Activated CD8-positive, alpha-beta memory T cell treated with anti-CD3 and anti-CD28 coated beads, Interleukin-2, amount 10 ng/mL, durations not matched to agents 7 days and 5 days (primary cell): ENCODE results near the gene NEUROD6. TPM values are rescaled to one million over a fixed set of nuclear protein-coding genes. Genes with fewer than 3 reads are reported as not detected.

Experiments
- ATAC-seq: fragments of 150-1000 bp; cut with Tn5 transposase; one replicate; pipeline ENCODE4 v1.10.0; 2021; ENCODE audit warnings: moderate library complexity
- CTCF ChIA-PET: fragments of 350-600 bp; sonication (Branson Sonifier 250); formaldehyde crosslinking; loops from one replicate; lab custom pipeline; 2021; ENCODE audit warnings: antibody characterized with exemption; lab: Charles Lee
- DNase-seq: peaks from one replicate; pipeline ENCODE4 v3.0.0-alpha.2; 2020
- H3K27ac Mint-ChIP-seq: one replicate; pipeline ENCODE4 v1.8.0; 2021; ENCODE audit warnings: mild to moderate bottlenecking, mixed read lengths
- H3K27me3 Mint-ChIP-seq: one replicate; pipeline ENCODE4 v1.8.0; 2021; ENCODE audit warnings: mixed read lengths
- H3K36me3 Mint-ChIP-seq: one replicate; pipeline ENCODE4 v1.8.0; 2021; ENCODE audit warnings: mild to moderate bottlenecking, mixed read lengths
- H3K4me1 Mint-ChIP-seq: one replicate; pipeline ENCODE4 v1.8.0; 2021; ENCODE audit warnings: mixed read lengths
- H3K4me3 Mint-ChIP-seq: one replicate; pipeline ENCODE4 v1.8.0; 2021; ENCODE audit warnings: mild to moderate bottlenecking, moderate library complexity, mixed read lengths
- H3K9me3 Mint-ChIP-seq: one replicate; pipeline ENCODE4 v1.8.0; 2022; ENCODE audit warnings: low read depth, mixed read lengths
- total RNA-seq, 2 experiments: library from RNA; stranded (reverse); gene quantifications; one replicate each; pipeline ENCODE4 v1.2.3, GENCODE V29; 2021

NEUROD6 gene
- total RNA-seq, 2 experiments from 2014 or later = not detected

GRCh38 chr7:31343516-31344305 is 3.2 kb upstream of the NEUROD6 start:
- Mint-ChIP-seq H3K9me3 (no peaks in the 10 kb centered on the region), H3K27ac (no peak overlapping the region), H3K4me3 (no peak overlapping the region), H3K27me3 (peaks cover 2% of the 10 kb centered on the region), H3K4me1 (no peaks in the 10 kb centered on the region), H3K36me3 (no peaks in the 10 kb centered on the region)
- no peak for DNase-seq
- CTCF ChIA-PET = no interaction called here
- ATAC-seq = no peak

GRCh38 chr7:31341141-31341540 is 615 bp upstream of the NEUROD6 start:
- Mint-ChIP-seq H3K4me1 (no peaks in the 10 kb centered on the region), H3K4me3 (no peak overlapping the region), H3K36me3 (no peaks in the 10 kb centered on the region), H3K27me3 (peaks cover 9% of the 10 kb centered on the region), H3K27ac (no peak overlapping the region), H3K9me3 (no peaks in the 10 kb centered on the region)
- ATAC-seq (no peak), DNase-seq (no peak)
- CTCF ChIA-PET = no interaction called here

- H3K27ac Mint-ChIP-seq = no peak overlapping the region
- no peak overlapping the region for H3K4me3 Mint-ChIP-seq
- H3K27me3 Mint-ChIP-seq = peaks cover 15% of the 10 kb centered on the region
- no peak for ATAC-seq
- CTCF ChIA-PET = no interaction called here
- no peaks in the 10 kb centered on the region for H3K4me1 Mint-ChIP-seq
- H3K9me3 Mint-ChIP-seq = no peaks in the 10 kb centered on the region
- H3K36me3 Mint-ChIP-seq = no peaks in the 10 kb centered on the region
- no peak for DNase-seq
Observed at GRCh38 chr7:31340051-31340450, 475 bp downstream of the NEUROD6 start.

DNA sequence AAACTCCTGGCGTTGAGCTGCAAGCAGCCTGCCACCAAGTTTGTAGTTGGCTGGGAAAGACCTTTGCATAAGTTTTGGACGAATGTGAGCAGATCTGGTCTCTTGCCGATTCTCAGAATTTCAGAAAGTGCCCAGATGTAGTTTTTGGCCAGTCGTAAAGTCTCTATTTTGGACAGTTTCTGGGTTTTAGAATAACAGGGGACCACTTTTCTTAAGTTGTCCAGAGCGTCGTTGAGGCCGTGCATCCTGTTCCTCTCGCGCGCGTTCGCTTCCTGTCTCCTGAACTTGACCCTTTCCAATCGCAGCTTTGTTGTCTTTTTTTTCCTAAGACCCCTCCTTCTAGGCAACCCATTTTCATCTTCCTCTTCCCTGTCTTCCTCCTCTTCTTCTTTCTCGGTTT is 1.8 kb downstream of the NEUROD6 start:
- Mint-ChIP-seq H3K27me3 (peaks cover 16% of the 10 kb centered on the region), H3K4me3 (no peak overlapping the region), H3K27ac (no peak overlapping the region), H3K9me3 (no peaks in the 10 kb centered on the region), H3K4me1 (no peaks in the 10 kb centered on the region), H3K36me3 (no peaks in the 10 kb centered on the region)
- CTCF ChIA-PET = no interaction called here
- DNase-seq (no peak), ATAC-seq (no peak)

DNA sequence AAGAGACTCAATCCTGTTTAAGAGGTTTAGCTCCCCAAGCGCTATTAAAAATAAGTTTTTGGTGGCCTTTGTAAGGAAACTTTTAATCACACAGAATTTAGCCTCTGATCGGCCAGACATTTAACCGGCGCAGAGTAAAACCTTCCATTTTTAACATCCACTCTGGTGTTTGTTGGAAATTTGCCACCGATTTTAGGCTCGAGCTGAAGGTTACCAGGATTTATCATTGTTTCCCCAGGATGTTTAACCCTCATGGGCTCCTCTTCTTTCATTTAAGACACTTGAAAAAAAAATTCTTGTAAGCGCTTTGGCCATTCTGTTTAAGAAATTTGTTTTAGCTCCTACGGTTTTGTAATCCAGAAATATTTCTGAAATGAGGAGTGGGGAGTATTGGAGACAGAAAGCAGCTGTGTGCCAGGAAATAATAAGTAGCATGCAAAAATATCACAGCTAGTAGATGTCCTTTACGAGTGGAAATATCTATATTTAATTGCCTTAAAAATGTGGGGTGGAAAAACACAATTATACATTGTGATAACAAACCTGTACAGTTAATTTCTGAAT is 3.4 kb downstream of the NEUROD6 start:
- CTCF ChIA-PET = interaction anchor here (1.3 kb wide), 1 partner anchor 203 kb away, joined by 3 read pairs; no protein-coding TSS in a partner anchor
- Mint-ChIP-seq H3K36me3 (no peaks in the 10 kb centered on the region), H3K4me3 (no peak overlapping the region), H3K9me3 (no peaks in the 10 kb centered on the region), H3K27me3 (peaks cover 16% of the 10 kb centered on the region), H3K27ac (no peak overlapping the region), H3K4me1 (no peaks in the 10 kb centered on the region)
- no peak for DNase-seq
- no peak for ATAC-seq

GRCh38 chr7:31336202-31337001 is 4.1 kb downstream of the NEUROD6 start:
- no peaks in the 10 kb centered on the region for H3K9me3 Mint-ChIP-seq
- no peak overlapping the region for H3K4me3 Mint-ChIP-seq
- no peaks in the 10 kb centered on the region for H3K4me1 Mint-ChIP-seq
- DNase-seq (no peak), ATAC-seq (no peak)
- no peak overlapping the region for H3K27ac Mint-ChIP-seq
- no peaks in the 10 kb centered on the region for H3K36me3 Mint-ChIP-seq
- peaks cover 16% of the 10 kb centered on the region for H3K27me3 Mint-ChIP-seq
- CTCF ChIA-PET = interaction anchor here (1.3 kb wide), 1 partner anchor 202 kb away, joined by 3 read pairs; no protein-coding TSS in a partner anchor

GRCh38 chr7:31335884-31336201 is 4.7 kb downstream of the NEUROD6 start:
- Mint-ChIP-seq H3K27me3 (peaks cover 16% of the 10 kb centered on the region), H3K27ac (no peak overlapping the region), H3K9me3 (no peaks in the 10 kb centered on the region), H3K36me3 (no peaks in the 10 kb centered on the region), H3K4me1 (no peaks in the 10 kb centered on the region), H3K4me3 (no peak overlapping the region)
- DNase-seq = no peak
- ATAC-seq = no peak
- CTCF ChIA-PET = interaction anchor here (1.3 kb wide), 1 partner anchor 202 kb away, joined by 3 read pairs; no protein-coding TSS in a partner anchor

DNA sequence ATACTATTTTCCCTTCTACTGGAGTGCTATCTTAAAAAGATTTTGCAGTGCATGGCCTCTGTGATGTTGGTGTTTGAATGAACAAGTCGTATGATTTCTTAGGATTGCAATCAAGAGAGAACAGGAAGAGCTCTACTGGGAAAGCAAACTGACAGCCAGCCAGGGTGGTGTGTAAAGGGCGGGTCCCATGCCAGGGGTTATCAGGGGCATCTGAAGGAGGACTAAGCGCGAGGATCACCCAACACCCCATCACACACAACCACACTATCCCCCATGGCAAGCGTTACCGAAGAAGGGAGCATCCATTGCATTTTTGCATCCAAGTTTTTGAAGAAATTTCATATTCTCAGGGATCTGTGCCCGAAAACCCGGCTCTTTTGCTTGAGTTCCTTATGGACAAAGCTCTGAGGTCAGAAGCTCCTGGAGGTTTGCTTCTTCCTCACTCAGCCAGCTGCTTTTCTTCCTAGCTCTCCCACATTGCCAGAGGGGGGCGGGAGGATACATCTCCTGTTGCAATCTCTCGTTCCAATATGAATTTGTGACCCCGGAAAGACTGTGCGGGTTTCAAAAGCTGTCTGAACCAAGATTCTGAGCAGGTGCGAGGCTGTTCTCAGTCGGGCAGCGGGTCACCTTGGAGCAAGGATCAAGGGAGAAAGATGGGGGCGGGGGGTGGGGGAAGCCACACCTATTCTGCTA is 5.2 kb downstream of the NEUROD6 start:
- Mint-ChIP-seq H3K27ac (no peak overlapping the region), H3K9me3 (peaks cover 2% of the 10 kb centered on the region), H3K4me1 (no peaks in the 10 kb centered on the region), H3K4me3 (no peak overlapping the region), H3K27me3 (peaks cover 16% of the 10 kb centered on the region), H3K36me3 (no peaks in the 10 kb centered on the region)
- CTCF ChIA-PET = interaction anchor here (1.3 kb wide), 1 partner anchor 201 kb away, joined by 3 read pairs; no protein-coding TSS in a partner anchor
- ATAC-seq (no peak), DNase-seq (no peak)

- Mint-ChIP-seq H3K27me3 (peaks cover 14% of the 10 kb centered on the region), H3K4me1 (no peaks in the 10 kb centered on the region), H3K4me3 (no peak overlapping the region), H3K9me3 (peaks cover 2% of the 10 kb centered on the region), H3K36me3 (no peaks in the 10 kb centered on the region), H3K27ac (no peak overlapping the region)
- ATAC-seq = no peak
- CTCF ChIA-PET = no interaction called here
- no peak for DNase-seq
Observed at GRCh38 chr7:31333291-31333690, 7.2 kb downstream of the NEUROD6 start.

DNA sequence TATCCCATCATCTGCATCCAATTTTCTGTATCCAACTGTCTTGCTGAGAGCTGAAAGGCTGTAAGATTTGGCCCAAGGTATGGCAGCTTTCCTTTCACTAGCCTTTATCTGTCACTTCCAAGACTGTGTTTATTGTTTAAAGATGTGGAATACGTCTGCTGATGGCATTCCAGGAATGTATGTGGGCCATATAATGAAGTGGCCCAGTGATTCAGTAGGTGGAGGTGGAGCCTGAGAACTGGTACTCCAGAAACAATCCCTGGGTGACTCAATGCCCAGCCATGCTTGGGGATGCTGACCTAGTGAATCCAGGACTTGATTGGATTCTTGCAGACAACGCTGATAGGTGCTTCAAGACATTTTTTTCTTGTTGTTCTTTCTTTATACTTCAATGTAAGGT is 13.5 kb downstream of the NEUROD6 start:
- CTCF ChIA-PET = no interaction called here
- no peaks in the 10 kb centered on the region for H3K27me3 Mint-ChIP-seq

GRCh38 chr7:31326416-31326815 is 14.1 kb downstream of the NEUROD6 start:
- CTCF ChIA-PET = no interaction called here
- H3K36me3 Mint-ChIP-seq = no peaks in the 10 kb centered on the region
- no peak for ATAC-seq
- H3K9me3 Mint-ChIP-seq = peaks cover 6% of the 10 kb centered on the region
- DNase-seq = no peak
- no peaks in the 10 kb centered on the region for H3K4me1 Mint-ChIP-seq
- H3K27ac Mint-ChIP-seq = no peak overlapping the region
- no peaks in the 10 kb centered on the region for H3K27me3 Mint-ChIP-seq
- no peak overlapping the region for H3K4me3 Mint-ChIP-seq

More for the DNA sequence above, 13.5 kb downstream of the NEUROD6 start:
- Mint-ChIP-seq H3K4me1 (no peaks in the 10 kb centered on the region), H3K27ac (no peak overlapping the region), H3K4me3 (no peak overlapping the region), H3K36me3 (no peaks in the 10 kb centered on the region), H3K9me3 (peaks cover 6% of the 10 kb centered on the region)
- DNase-seq (no peak), ATAC-seq (no peak)

DNA sequence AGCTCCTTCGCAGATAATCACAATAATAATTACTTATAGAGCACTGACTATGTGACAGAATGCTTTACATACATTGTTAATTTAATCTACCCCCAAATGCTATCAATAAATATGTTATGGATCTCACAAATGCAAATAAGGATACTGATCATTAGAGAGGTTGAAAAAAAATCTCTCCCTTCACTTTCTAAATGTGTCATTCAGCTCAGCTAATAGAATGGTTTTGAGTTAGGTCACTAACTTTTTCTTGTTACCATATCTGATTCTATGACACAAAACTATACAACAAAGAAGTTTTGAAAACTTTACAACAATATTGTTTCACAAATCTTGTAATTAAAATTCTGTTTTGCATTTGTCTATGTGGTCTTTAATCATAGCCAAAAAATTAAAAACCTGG is 17.4 kb downstream of the NEUROD6 start:
- Mint-ChIP-seq H3K36me3 (no peaks in the 10 kb centered on the region), H3K27ac (no peak overlapping the region), H3K27me3 (no peaks in the 10 kb centered on the region), H3K9me3 (peaks cover 3% of the 10 kb centered on the region), H3K4me3 (no peak overlapping the region), H3K4me1 (no peaks in the 10 kb centered on the region)
- ATAC-seq (no peak), DNase-seq (no peak)
- CTCF ChIA-PET = no interaction called here

DNA sequence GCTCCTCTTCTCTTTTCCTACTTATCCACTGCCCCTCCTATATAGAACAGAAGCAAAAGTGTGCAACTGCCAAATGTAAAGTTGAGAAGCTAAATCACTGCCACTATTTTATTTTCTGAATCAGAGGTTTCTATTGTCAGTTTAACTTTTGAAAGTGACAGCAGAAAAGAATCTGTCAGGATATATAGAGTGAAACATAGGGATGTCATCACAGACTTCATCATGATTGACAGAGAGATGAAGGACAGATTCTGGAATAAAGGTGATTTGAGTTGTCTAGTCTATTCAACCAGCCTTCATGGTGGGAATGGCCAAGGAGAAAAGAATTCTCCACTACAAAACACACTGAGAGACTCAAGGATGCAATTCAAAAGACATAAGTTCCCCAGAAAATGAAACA is 19.9 kb downstream of the NEUROD6 start:
- DNase-seq (no peak), ATAC-seq (no peak)
- CTCF ChIA-PET = interaction anchor here (0.7 kb wide), 1 partner anchor 15 kb away, joined by 3 read pairs; no protein-coding TSS in a partner anchor
- no peaks in the 10 kb centered on the region for H3K4me1 Mint-ChIP-seq
- H3K9me3 Mint-ChIP-seq = peaks cover 8% of the 10 kb centered on the region
- H3K4me3 Mint-ChIP-seq = no peak overlapping the region
- no peaks in the 10 kb centered on the region for H3K36me3 Mint-ChIP-seq
- no peak overlapping the region for H3K27ac Mint-ChIP-seq
- H3K27me3 Mint-ChIP-seq = no peaks in the 10 kb centered on the region
